Left lung (tissue), 10 donors: ENCODE measurements around the gene DNAAF3. TPM values are rescaled to one million over a fixed set of nuclear protein-coding genes. Genes with fewer than 3 reads are reported as not detected.
A peak's percentile ranks its signal among the peaks of the same experiment; 100 is the strongest.

Experiments
- ATAC-seq: fragments of 200-7000 bp; cut with Tn5 transposase; one replicate; pipeline ENCODE4 v1.9.1; 2020; ENCODE audit warnings: moderate library complexity
- DNase-seq, 4 donors: peaks; one replicate each; pipeline ENCODE4 v3.0.0-alpha.2; 2013 to 2020
- H3K27ac ChIP-seq, 2 donors: fragments of 200-600 bp; sonication (generic) in 1 of 2; one replicate each; pipeline versions ENCODE4 v1.5.0 to v1.8.0; 2020 to 2021
- H3K27me3 ChIP-seq, 2 donors: fragments of 200-600 bp; sonication (generic) in 1 of 2; one replicate each; pipeline versions ENCODE4 v1.5.0 to v1.8.0; 2020 to 2021
- H3K36me3 ChIP-seq, 2 donors: fragments of 200-600 bp; sonication (generic) in 1 of 2; one replicate each; pipeline versions ENCODE4 v1.5.0 to v1.8.0; 2020 to 2021
- H3K4me1 ChIP-seq, 2 donors: fragments of 200-600 bp; one replicate each; pipeline ENCODE4 v1.8.0; 2021
- H3K4me3 ChIP-seq, 2 donors: fragments of 200-600 bp; sonication (generic) in 1 of 2; one replicate each; pipeline versions ENCODE4 v1.5.0 to v1.8.0; 2020 to 2021; ENCODE audit warnings: mild to moderate bottlenecking in 1 of 2
- H3K9me3 ChIP-seq, 2 donors: fragments of 200-600 bp; sonication (generic) in 1 of 2; one replicate each; pipeline versions ENCODE4 v1.5.0 to v1.8.0; 2020 to 2021
- intact Hi-C, 2 donors: fragments of 100-400 bp; cut with DNase I; formaldehyde crosslinking; loops; one replicate each; pipeline versions ENCODE4 v1.11.2 to v1.14.2; 2022
- polyA plus RNA-seq, 6 donors: library from polyadenylated mRNA; unstranded; fragments of 120-200 nt; gene quantifications; one replicate each; pipeline ENCODE4 v1.2.1, GENCODE V29; 2013; ENCODE audit not compliant: insufficient read length in 6 of 6
- total RNA-seq, 2 donors: library from RNA; stranded (reverse); fragmentation: NEBNext Ultra II Directional; extraction: Animal tissue kit (Norgen Biotek cat#: 25700); gene quantifications; one replicate each; pipeline ENCODE4 v1.2.1, GENCODE V29; 2021
- TF ChIP-seq, protein P1 (sequence below), 2 donors: fragments of 200-600 bp; sonication (generic) in 1 of 2; IDR thresholded peaks; one replicate each; pipeline versions ENCODE4 v1.5.0 to v1.8.0; 2021; ENCODE audit warnings: antibody characterized with exemption in 2 of 2
- donor health status: DM: no; HTN: yes; CAD: no.
- donor health status: DM: no; HTN: no; CAD: no.

DNAAF3 gene
- total and polyA plus RNA-seq, 8 donors: 0.76 to 11.0 (median 5.4) TPM

DNA sequence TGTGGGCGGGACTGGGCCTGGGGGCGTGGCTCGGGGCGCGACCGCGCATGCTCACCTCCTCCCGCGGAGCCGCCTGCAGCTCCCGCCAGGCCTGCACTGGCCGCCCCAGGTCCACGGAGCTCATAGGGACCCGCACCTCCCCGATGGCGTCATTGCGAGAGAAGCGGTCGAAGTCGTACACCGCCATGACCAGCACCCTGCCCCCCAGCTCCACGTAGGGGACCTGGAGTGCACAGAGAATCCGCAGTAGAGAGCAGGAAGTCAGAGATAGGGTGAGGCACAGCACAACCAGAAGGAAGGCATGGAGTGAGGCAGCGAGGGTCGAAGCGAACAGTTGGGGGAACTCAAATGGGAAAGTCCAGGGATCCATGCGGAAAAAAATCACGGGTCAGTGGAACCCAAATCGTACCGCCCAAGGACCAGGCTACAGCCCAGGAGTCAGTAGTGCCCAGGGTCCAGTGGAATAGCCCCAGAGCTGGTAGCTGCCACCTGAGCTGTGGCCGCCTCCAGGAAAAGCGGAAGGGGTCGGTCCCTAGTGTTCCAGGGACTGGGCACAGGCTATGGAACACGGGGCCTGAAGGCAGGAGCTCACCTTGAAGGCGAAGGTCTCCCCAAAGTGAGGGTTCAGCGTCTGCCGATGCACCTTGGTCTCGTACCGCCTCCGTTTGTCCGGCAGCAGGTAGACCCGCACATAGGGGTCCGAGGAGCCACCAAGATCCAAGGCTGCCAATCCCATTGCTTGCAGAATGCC lies 8.9 kb upstream of the DNAAF3 start:
- no peak overlapping the region for H3K4me3 ChIP-seq
- no peak for DNase-seq
- peaks cover 10 to 24% of the 10 kb centered on the region in 2 donors for H3K4me1 ChIP-seq
- intact Hi-C loops: no loop called here
- H3K9me3 ChIP-seq: no peaks in the 10 kb centered on the region
- H3K36me3 ChIP-seq: no peaks in the 10 kb centered on the region
- TF ChIP-seq, protein P1, sequence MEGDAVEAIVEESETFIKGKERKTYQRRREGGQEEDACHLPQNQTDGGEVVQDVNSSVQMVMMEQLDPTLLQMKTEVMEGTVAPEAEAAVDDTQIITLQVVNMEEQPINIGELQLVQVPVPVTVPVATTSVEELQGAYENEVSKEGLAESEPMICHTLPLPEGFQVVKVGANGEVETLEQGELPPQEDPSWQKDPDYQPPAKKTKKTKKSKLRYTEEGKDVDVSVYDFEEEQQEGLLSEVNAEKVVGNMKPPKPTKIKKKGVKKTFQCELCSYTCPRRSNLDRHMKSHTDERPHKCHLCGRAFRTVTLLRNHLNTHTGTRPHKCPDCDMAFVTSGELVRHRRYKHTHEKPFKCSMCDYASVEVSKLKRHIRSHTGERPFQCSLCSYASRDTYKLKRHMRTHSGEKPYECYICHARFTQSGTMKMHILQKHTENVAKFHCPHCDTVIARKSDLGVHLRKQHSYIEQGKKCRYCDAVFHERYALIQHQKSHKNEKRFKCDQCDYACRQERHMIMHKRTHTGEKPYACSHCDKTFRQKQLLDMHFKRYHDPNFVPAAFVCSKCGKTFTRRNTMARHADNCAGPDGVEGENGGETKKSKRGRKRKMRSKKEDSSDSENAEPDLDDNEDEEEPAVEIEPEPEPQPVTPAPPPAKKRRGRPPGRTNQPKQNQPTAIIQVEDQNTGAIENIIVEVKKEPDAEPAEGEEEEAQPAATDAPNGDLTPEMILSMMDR (IDR thresholded peaks at IDR 0.05): no peak
- no peak overlapping the region for H3K27ac ChIP-seq
- no peak for ATAC-seq
- H3K27me3 ChIP-seq: peaks cover 88 to 100% of the 10 kb centered on the region in 2 donors

DNA sequence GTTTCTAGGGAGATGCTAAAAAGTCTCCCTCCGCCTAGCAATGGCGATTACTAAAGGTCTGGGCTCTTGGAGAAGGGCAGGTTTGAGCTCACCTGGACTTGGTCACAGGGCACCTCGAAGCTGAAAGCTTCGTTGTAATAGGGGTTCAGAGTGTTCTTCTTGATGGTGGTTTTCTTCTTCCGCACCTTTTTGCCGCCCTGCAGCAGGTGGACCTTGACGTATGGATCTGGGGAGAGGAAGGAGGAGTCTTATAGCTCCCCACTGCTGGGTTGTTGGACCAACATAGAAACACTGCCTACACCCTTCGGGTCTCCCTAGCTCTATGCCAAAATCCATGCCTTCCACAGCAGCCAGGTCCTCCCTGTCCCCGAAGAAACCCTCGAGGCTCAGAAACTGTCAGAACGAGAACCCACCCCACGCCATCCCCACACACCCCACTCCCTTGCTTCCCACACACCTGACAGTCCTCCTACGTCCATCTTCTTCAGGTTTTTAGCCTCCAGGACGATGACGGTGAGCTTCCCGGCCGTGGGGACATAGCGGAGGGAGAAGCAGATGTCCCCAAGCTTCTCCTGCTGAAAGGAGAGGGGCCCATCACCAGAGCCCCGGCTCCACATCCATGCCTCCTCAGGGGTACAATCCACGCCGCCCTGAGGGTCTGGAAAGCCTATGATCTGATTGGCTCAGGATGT lies 8.2 kb upstream of the DNAAF3 start:
- TF ChIP-seq, protein P1 (IDR thresholded peaks at IDR 0.05): no peak
- intact Hi-C loops: no loop called here
- H3K9me3 ChIP-seq: no peaks in the 10 kb centered on the region
- ATAC-seq (no peak), DNase-seq (no peak)
- H3K4me3 ChIP-seq: no peak overlapping the region
- no peaks in the 10 kb centered on the region for H3K36me3 ChIP-seq
- H3K27me3 ChIP-seq: peaks cover 80 to 100% of the 10 kb centered on the region in 2 donors
- no peak overlapping the region for H3K27ac ChIP-seq
- H3K4me1 ChIP-seq: peaks cover 10 to 19% of the 10 kb centered on the region in 2 donors

DNA sequence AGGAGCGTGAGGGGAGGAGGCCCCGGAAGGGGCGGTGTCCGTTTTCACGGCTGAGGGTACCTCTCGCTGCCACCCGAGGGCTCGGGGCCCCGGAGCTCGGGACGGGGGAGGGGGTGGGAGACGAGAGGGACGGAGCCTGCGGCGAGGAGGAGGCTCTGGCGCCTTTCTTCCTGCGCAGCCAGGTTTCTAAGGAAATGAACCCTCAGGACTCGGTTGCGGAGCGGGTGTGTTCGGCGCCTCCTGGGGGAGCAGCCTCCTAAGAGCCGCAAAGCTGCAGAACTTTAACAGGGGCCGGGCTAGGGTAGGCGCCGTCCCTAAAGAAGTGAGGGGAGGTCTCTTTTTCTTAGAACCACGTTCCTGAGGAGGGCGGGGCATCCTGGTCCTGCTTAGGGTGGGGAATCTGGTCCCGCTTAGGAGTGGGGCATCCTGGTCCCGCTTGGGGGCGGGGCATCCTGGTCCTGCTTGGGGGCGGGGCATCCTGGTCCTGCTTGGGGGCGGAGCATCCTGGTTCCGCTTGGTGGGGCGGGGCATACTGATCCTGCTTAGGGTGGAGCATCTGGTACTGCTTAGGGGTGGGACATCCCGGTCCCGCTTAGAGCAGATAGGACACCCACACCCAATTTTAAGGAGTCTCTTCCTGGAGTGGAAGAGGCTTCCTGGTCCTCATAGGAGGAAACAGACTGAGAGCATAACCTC lies 7.4 kb upstream of the DNAAF3 start:
- H3K27me3 ChIP-seq: peaks cover 73 to 100% of the 10 kb centered on the region in 2 donors
- ATAC-seq: peak; percentile 51
- intact Hi-C loops: no loop called here

DNA sequence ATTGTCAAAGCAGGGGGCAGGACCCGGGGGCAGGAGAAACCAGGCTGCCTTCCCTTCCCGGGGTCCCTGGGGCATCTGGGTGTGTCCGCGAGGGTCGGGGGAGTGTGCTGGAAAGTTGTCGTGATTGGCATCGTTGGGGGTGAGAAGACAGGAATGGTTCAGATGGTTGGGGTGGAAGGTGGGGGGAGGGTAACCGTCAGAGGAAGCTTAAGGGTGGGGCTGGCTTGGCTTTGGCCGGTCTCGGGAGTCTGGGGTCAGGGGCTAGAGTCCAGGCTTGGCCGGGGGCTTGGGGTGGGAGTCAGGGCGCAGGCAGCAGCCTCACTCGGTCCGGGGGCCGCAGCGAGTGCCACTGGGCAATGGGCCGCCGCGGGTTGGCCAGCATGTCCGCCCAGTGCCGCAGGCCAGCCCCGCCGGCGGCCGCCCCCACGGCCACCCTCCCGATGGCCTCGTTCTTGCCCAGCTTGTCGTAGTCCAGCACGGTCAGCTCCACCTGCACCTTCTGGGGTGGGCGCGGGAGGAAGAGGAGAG lies 6.8 kb upstream of the DNAAF3 start:
- Histone ChIP-seq H3K4me3 (peak overlapping the region in 1 of 2 donors; percentile 15), H3K36me3 (no peaks in the 10 kb centered on the region), H3K27me3 (peaks cover 68 to 100% of the 10 kb centered on the region in 2 donors), H3K27ac (no peak overlapping the region), H3K9me3 (no peaks in the 10 kb centered on the region), H3K4me1 (peaks cover 6 to 10% of the 10 kb centered on the region in 2 donors)
- no peak for ATAC-seq
- no peak for DNase-seq
- intact Hi-C loops: no loop called here
- TF ChIP-seq, protein P1 (IDR thresholded peaks at IDR 0.05): no peak

More for the DNA sequence above, 7.4 kb upstream of the DNAAF3 start:
- Histone ChIP-seq H3K4me3 (peak overlapping the region in 1 of 2 donors; percentile 15), H3K4me1 (peaks cover 6 to 12% of the 10 kb centered on the region in 2 donors), H3K36me3 (no peaks in the 10 kb centered on the region), H3K9me3 (no peaks in the 10 kb centered on the region), H3K27ac (no peak overlapping the region)
- TF ChIP-seq, protein P1 (IDR thresholded peaks at IDR 0.05): no peak
- no peak for DNase-seq
